SH-SY5Y (cell line): ENCODE results near the gene TMEM234.

Experiments
- GATA2 ChIP-seq: IDR thresholded peaks from 2 replicates; pipeline ENCODE4 v1.6.1; 2011; ENCODE audit warnings: mild to moderate bottlenecking, low read depth, low read length
- GATA3 ChIP-seq: IDR thresholded peaks from 2 replicates; pipeline ENCODE4 v1.6.1; 2011; ENCODE audit warnings: low read depth, mild to moderate bottlenecking, low read length, moderate library complexity

The TMEM234 gene

GRCh38 chr1:32219022-32219421 is 3.1 kb downstream of the TMEM234 start:
- TF ChIP-seq GATA2 (no peak), GATA3 (no peak)

GRCh38 chr1:32216566-32216965 is 5.6 kb downstream of the TMEM234 start:
- TF ChIP-seq GATA3: no peak
- TF ChIP-seq GATA2: no peak

GRCh38 chr1:32215629-32216480 is 6.3 kb downstream of the TMEM234 start:
- TF ChIP-seq GATA2: no peak
- no peak for TF ChIP-seq GATA3

GRCh38 chr1:32208891-32209328 is 13.2 kb downstream of the TMEM234 start, which contains the start of gene DCDC2B:
Gene DCDC2B, plus strand, starts transcription at chr1:32209089. Its CDS starts 5 bp downstream, at chr1:32209094.
- TF ChIP-seq GATA3 (no peak), GATA2 (no peak)

DNA sequence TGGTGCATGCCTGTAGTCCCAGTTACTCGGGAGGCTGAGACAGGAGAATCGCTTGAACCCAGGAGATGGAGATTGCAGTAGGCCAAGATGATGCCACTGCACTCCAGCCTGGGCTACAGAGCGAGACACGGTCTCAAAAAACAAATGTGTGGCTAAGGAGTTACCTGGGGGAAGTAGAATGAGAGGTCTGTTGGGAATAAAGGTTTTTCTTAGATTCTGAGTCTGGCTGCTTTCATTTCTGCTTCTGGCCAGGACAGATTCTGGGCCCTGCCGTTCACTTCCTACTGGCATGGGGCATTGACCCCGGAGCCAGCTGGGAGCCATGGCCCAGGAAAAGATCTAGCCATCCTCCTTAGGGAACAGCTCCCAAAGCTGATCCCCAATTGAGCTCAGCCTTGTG is 13.7 kb downstream of the TMEM234 start:
- TF ChIP-seq GATA3 (no peak), GATA2 (no peak)

GRCh38 chr1:32205401-32206370 is 16.5 kb downstream of the TMEM234 start, which contains the start of gene IQCC:
Gene IQCC, plus strand, starts transcription at chr1:32205671. Its CDS starts 11 bp downstream, at chr1:32205682.
- TF ChIP-seq GATA3 (no peak), GATA2 (no peak)

GRCh38 chr1:32204943-32205361 is 17.2 kb downstream of the TMEM234 start:
- no peak for TF ChIP-seq GATA2
- no peak for TF ChIP-seq GATA3

- no peak for TF ChIP-seq GATA2
- no peak for TF ChIP-seq GATA3
These were observed 20.9 kb downstream of the TMEM234 start for GRCh38 chr1:32201011-32201855.

DNA sequence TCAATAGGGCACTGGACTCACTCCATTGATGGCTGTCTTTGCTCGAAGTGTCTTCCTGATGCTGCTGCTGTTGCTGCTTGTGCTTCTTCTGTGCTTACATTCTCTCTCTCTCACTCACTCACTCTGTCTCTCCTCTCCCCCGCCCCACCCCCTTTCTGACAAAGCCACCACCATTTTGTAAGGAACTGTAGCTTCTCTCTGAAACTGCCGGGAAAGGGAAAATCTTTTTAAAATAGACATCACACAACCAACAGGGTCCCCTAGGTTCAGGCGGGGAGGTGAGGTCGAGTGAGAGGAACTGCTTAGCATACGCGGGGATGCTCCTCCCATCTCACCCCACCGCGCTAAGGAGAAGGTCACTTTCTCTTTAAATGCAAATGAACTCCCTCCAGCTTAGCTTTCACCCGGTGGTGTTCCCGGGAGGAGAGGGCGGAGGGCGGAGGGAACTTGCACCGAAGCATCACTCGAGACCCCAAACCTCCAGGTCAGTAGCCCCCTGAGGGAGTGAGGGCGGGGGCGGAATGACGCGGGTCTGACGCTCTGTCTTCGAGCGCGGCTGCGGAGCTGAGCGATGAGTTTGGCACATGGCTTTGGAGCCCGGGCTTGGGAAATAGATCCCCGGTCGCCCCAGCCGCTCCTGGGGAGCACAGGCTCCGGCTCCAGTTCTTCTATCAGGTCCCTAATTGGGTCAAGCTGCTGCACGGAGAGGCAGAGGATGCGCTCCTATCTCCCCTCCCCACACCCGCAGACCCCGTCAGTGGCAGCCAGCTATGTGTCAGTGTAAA is 21.7 kb downstream of the TMEM234 start, which contains the start of gene CCDC28B:
TSS of gene CCDC28B (plus strand) at position 370 of the 785 bp plus-strand sequence. CDS start 1,341 bp downstream, outside the sequence.
- TF ChIP-seq GATA2 (no peak), GATA3 (no peak)

DNA sequence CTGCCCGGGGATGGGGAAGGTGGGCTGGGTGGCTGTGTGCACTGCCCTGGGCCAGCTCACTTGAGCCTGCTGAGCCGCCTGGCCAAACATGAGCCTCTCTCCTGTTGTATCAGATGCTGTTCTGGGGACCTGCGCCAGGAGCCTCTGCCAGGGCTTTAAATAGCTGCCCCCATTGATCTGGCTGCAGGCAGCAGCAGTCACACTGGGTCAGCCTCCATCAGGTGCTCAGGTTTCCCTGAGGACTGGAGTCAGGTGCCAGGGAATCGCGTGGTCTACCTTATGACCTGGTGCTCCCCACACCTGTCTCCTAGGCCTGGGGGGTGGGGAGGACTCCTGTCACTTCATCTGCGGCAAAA is 22.5 kb downstream of the TMEM234 start:
- no peak for TF ChIP-seq GATA2
- TF ChIP-seq GATA3: no peak

- TF ChIP-seq GATA2: no peak
- TF ChIP-seq GATA3: no peak
These were observed 23.0 kb downstream of the TMEM234 start for GRCh38 chr1:32199043-32199716.

GRCh38 chr1:32198237-32199042 is 23.7 kb downstream of the TMEM234 start:
- TF ChIP-seq GATA2: no peak
- no peak for TF ChIP-seq GATA3
